Tibial nerve (tissue), 3 donors: Measurements from ENCODE around the gene ST3GAL4.

Experiments
- CTCF ChIP-seq, 5 experiments: fragments of 200-600 bp in 3 of 5; fragments of 450-650 bp in 2 of 5; sonication (generic) in 3 of 5; IDR thresholded peaks; one replicate each; pipeline ENCODE4 v1.5.1; 2016 to 2019; ENCODE audit warnings: antibody characterized with exemption in 5 of 5, mild to moderate bottlenecking in 3 of 5, moderate library complexity in 2 of 5
- POLR2A ChIP-seq, 2 donors: fragments of 450-650 bp; IDR thresholded peaks; one replicate each; pipeline ENCODE4 v1.6.1; 2017; ENCODE audit warnings: antibody characterized with exemption in 2 of 2, mild to moderate bottlenecking in 2 of 2, moderate library complexity in 2 of 2

- TF ChIP-seq CTCF (IDR thresholded peaks at IDR 0.05) (no peak), POLR2A (IDR thresholded peaks at IDR 0.05) (no peak)
Measured at GRCh38 chr11:126415669-126416420, 60.4 kb downstream of the ST3GAL4 start.
